ENCODE data around the gene FGF22. TPM values are rescaled to one million over a fixed set of nuclear protein-coding genes. Genes with fewer than 3 reads are reported as not detected.
A peak's percentile ranks its signal among the peaks of the same experiment; 100 is the strongest.

The FGF22 gene
- total RNA-seq, 4 donors from 2014 or later, result 0.67 to 4.7 (median 1.2) TPM

DNA sequence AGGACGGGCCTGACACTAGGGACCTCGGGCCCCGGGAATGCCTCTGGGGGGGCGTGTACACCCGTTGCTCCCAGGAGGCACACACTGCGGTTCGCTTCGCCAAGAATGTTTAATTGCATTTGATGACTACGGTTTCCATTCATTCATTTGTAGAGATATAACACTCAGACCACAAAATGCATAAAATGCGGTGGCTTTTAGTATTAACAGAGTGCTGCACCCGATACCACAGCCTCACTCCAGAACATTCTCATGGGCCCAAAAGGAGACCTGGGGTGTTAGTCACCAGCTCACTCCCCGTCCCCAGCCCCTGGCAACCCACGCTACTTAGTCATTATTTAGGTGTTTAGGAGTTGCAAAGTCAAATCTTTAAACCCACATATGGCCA lies 28.2 kb upstream of the FGF22 start:
- Histone ChIP-seq H3K4me1 (peaks cover 0 to 27% (median 4%) of the 10 kb centered on the region in 3 donors), H3K27ac (peak overlapping the region in 3 of 4 donors; percentile 24 to 59 (median 35)), H3K27me3 (peaks cover 21% of the 10 kb centered on the region), H3K9me3 (no peaks in the 10 kb centered on the region), H3K36me3 (no peaks in the 10 kb centered on the region), H3K4me3 (no peak overlapping the region)
- ATAC-seq, result no peak
- 60 to 75% methylated on average over 4 to 11 of the region's 13 CpGs for WGBS, 2 donors (ENCODE audit: low coverage in 1 of 2)
- TF ChIP-seq, protein P1, sequence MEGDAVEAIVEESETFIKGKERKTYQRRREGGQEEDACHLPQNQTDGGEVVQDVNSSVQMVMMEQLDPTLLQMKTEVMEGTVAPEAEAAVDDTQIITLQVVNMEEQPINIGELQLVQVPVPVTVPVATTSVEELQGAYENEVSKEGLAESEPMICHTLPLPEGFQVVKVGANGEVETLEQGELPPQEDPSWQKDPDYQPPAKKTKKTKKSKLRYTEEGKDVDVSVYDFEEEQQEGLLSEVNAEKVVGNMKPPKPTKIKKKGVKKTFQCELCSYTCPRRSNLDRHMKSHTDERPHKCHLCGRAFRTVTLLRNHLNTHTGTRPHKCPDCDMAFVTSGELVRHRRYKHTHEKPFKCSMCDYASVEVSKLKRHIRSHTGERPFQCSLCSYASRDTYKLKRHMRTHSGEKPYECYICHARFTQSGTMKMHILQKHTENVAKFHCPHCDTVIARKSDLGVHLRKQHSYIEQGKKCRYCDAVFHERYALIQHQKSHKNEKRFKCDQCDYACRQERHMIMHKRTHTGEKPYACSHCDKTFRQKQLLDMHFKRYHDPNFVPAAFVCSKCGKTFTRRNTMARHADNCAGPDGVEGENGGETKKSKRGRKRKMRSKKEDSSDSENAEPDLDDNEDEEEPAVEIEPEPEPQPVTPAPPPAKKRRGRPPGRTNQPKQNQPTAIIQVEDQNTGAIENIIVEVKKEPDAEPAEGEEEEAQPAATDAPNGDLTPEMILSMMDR (IDR thresholded peaks at IDR 0.05), result no peak
- TF ChIP-seq POLR2AphosphoS5 (IDR thresholded peaks at IDR 0.05), result no peak
- TF ChIP-seq POLR2A (IDR thresholded peaks at IDR 0.05), result no peak
- TF ChIP-seq EP300 (IDR thresholded peaks at IDR 0.05), result no peak

DNA sequence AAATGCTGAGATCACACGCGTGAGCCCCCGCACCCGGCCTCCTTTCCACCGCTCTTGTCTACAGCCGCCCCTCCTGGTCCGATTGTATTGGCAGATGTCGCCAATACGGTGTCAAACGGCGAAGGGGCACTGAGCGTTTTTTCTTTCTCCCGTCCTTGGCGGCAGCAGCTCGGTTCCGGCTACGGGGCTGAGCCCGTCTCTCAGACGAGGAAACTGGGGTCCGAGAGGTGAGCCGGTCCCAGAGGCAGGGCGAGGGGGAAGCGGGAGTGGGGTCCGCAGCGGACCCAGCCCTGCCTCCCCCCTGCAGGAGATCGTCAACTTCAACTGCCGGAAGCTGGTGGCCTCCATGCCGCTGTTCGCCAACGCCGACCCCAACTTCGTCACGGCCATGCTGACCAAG lies 26.7 kb upstream of the FGF22 start:
- H3K4me3 ChIP-seq, result no peak overlapping the region
- H3K27me3 ChIP-seq, result peaks cover 27% of the 10 kb centered on the region
- H3K4me1 ChIP-seq, result peaks cover 0 to 30% (median 4%) of the 10 kb centered on the region in 3 donors
- no peak overlapping the region for H3K27ac ChIP-seq
- H3K9me3 ChIP-seq, result no peaks in the 10 kb centered on the region
- no CpG with 5 or more reads among the region's 33 CpGs for WGBS, 2 donors (ENCODE audit: low coverage in 1 of 2)
- H3K36me3 ChIP-seq, result peaks cover 0 to 14% of the 10 kb centered on the region in 2 donors
- ATAC-seq, result no peak
- TF ChIP-seq EP300 (IDR thresholded peaks at IDR 0.05), result no peak
- no peak for TF ChIP-seq POLR2AphosphoS5 (IDR thresholded peaks at IDR 0.05)
- no peak for TF ChIP-seq POLR2A (IDR thresholded peaks at IDR 0.05)
- TF ChIP-seq, protein P1 (IDR thresholded peaks at IDR 0.05), result no peak

DNA sequence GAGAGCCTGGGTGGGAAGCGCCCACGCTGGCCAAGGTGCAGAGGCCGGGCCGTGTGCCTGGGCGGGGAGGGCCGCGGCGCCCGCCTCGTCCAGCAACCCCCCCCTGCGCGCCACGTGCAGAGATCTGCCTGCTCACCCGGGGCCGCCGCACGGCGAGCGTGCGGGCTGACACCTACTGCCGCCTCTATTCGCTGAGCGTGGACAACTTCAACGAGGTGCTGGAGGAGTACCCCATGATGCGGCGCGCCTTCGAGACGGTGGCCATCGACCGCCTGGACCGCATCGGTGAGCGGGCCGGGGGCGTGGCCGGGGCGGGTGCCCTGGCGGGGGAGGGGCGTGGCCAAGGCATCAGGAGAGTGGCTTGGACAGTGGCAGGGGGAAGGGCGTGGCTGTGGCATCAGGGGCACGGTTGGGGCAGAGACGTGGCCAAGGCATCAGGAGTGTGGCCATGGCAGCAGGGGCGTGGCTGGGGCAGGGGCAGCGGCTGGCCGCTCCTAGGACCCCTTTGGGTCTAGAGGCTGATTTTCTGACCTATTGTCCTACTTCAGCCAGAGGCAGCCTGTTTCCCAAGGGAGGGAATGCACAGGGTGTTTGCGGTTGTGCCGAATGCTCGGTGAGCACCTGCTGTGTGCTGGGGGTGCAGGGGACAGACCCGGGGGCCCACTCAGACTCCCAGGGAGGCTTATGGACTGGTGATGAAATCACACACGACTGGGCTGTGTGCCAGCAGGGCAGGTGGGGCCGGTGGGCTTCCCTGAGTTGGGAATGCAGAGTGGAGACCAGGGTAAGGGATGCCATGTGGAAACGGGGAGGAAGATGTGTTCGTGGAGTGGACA lies 25.7 kb upstream of the FGF22 start:
- ATAC-seq, result no peak
- H3K27ac ChIP-seq, result no peak overlapping the region
- peaks cover 29% of the 10 kb centered on the region for H3K27me3 ChIP-seq
- TF ChIP-seq, protein P1 (IDR thresholded peaks at IDR 0.05), result no peak
- no peak for TF ChIP-seq POLR2AphosphoS5 (IDR thresholded peaks at IDR 0.05)
- no peak for TF ChIP-seq EP300 (IDR thresholded peaks at IDR 0.05)
- no peak for TF ChIP-seq POLR2A (IDR thresholded peaks at IDR 0.05)
- peaks cover 0 to 24% of the 10 kb centered on the region in 2 donors for H3K36me3 ChIP-seq
- no peak overlapping the region for H3K4me3 ChIP-seq
- H3K4me1 ChIP-seq, result peaks cover 0 to 24% (median 4%) of the 10 kb centered on the region in 3 donors
- H3K9me3 ChIP-seq, result no peaks in the 10 kb centered on the region
- 92% methylated on average over 2 of the region's 54 CpGs; no CpG with 5 or more reads in 1 of the 2 donors for WGBS, 2 donors (ENCODE audit: low coverage in 1 of 2)

DNA sequence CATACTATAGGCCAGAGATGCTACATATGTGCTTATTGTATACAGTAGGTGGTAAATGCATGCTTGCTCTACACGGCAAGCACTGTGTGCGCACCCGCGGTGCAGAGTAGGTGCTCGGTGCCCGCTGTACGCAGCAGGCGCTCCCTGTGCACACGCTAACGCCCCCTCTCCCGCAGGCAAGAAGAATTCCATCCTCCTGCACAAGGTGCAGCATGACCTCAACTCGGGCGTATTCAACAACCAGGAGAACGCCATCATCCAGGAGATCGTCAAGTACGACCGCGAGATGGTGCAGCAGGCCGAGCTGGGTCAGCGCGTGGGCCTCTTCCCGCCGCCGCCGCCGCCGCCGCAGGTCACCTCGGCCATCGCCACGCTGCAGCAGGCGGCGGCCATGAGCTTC lies 24.1 kb upstream of the FGF22 start:
- Histone ChIP-seq H3K4me1 (peaks cover 0 to 17% (median 0%) of the 10 kb centered on the region in 3 donors), H3K36me3 (peaks cover 0 to 41% of the 10 kb centered on the region in 2 donors), H3K9me3 (no peaks in the 10 kb centered on the region), H3K4me3 (no peak overlapping the region), H3K27ac (no peak overlapping the region), H3K27me3 (peaks cover 29% of the 10 kb centered on the region)
- 0 to 47% methylated on average over 1 to 16 of the region's 33 CpGs for WGBS, 2 donors (ENCODE audit: low coverage in 1 of 2)
- TF ChIP-seq, protein P1 (IDR thresholded peaks at IDR 0.05), result peak in 2 of 4 experiments; percentile 11 to 13
- TF ChIP-seq POLR2AphosphoS5 (IDR thresholded peaks at IDR 0.05), result no peak
- ATAC-seq, result no peak
